ENCODE results near the gene SEM1. TPM values are rescaled to one million over a fixed set of nuclear protein-coding genes. Genes with fewer than 3 reads are reported as not detected.
"Not testable (repeated sequence)": the region's sequence is repeated elsewhere in the genome, so short reads cannot be mapped to it uniquely, and the experiment has no call there.

The SEM1 gene
- total and polyA plus RNA-seq, 12 donors = 8.9 to 483 (median 52.6) TPM

DNA sequence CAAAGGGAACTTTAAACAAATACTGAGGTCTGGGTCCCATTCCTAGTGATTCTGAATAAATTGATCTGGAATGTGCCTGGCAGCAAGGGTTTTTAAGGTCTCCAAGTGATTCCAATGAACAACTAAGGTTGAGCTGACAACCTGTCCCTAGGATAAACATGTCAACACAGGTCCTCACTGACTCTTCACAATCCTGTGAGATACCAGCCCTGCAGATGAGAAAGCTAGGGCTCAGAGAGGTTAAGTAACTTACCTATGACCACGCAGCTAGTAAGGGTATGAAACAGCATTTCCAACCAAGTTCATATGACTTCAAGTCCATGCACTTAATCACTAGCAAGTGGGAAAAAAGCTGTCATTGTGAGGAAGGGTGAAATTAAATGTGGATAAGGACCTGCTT is 44.0 kb downstream of the SEM1 start:
- Histone ChIP-seq H3K36me3 (replicated peaks in 1 of 2) (no peaks in the 10 kb centered on the region), H3K4me3 (no peak overlapping the region), H3K27ac (no peak overlapping the region), H3K27me3 (no peaks in the 10 kb centered on the region), H3K4me1 (replicated peaks in 1 of 2) (no peaks in the 10 kb centered on the region), H3K9me3 (replicated peaks in 1 of 3) (no peaks in the 10 kb centered on the region)
- no peak for DNase-seq
- intact Hi-C loops (cut with DNase I) = no loop called here
- TF ChIP-seq POLR2A (IDR thresholded peaks at IDR 0.05) = no peak
- TF ChIP-seq, protein P1, sequence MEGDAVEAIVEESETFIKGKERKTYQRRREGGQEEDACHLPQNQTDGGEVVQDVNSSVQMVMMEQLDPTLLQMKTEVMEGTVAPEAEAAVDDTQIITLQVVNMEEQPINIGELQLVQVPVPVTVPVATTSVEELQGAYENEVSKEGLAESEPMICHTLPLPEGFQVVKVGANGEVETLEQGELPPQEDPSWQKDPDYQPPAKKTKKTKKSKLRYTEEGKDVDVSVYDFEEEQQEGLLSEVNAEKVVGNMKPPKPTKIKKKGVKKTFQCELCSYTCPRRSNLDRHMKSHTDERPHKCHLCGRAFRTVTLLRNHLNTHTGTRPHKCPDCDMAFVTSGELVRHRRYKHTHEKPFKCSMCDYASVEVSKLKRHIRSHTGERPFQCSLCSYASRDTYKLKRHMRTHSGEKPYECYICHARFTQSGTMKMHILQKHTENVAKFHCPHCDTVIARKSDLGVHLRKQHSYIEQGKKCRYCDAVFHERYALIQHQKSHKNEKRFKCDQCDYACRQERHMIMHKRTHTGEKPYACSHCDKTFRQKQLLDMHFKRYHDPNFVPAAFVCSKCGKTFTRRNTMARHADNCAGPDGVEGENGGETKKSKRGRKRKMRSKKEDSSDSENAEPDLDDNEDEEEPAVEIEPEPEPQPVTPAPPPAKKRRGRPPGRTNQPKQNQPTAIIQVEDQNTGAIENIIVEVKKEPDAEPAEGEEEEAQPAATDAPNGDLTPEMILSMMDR (IDR thresholded peaks at IDR 0.05) = no peak
- WGBS, 4 donors = 100% methylated on average over 1 of the region's 1 CpG

- Histone ChIP-seq H3K36me3 (replicated peaks in 1 of 2) (no peaks in the 10 kb centered on the region), H3K4me3 (no peak overlapping the region), H3K27me3 (no peaks in the 10 kb centered on the region), H3K27ac (no peak overlapping the region), H3K4me1 (replicated peaks in 1 of 2) (no peaks in the 10 kb centered on the region), H3K9me3 (replicated peaks in 1 of 3) (no peaks in the 10 kb centered on the region)
- DNase-seq = no peak
- WGBS, 4 donors = 87 to 92% (median 90%) methylated on average over 2 of the region's 2 CpGs
- TF ChIP-seq POLR2A (IDR thresholded peaks at IDR 0.05) = no peak
- TF ChIP-seq, protein P1 (IDR thresholded peaks at IDR 0.05) = no peak
- intact Hi-C loops (cut with DNase I) = no loop called here
Measured at GRCh38 chr7:96664793-96665192, 44.9 kb downstream of the SEM1 start.

GRCh38 chr7:96663871-96664445 is 45.7 kb downstream of the SEM1 start:
- H3K36me3 ChIP-seq (replicated peaks in 1 of 2) = no peaks in the 10 kb centered on the region
- no peaks in the 10 kb centered on the region for H3K27me3 ChIP-seq
- no peaks in the 10 kb centered on the region for H3K4me1 ChIP-seq (replicated peaks in 1 of 2)
- H3K4me3 ChIP-seq = no peak overlapping the region
- intact Hi-C loops (cut with DNase I) = no loop called here
- no peak for DNase-seq
- no peaks in the 10 kb centered on the region for H3K9me3 ChIP-seq (replicated peaks in 1 of 3)
- 74 to 80% (median 78%) methylated on average over 3 of the region's 3 CpGs for WGBS, 4 donors
- no peak overlapping the region for H3K27ac ChIP-seq
- no peak for TF ChIP-seq POLR2A (IDR thresholded peaks at IDR 0.05)
- TF ChIP-seq, protein P1 (IDR thresholded peaks at IDR 0.05) = no peak

- DNase-seq = no peak
- Histone ChIP-seq H3K4me3 (no peak overlapping the region), H3K27ac (no peak overlapping the region), H3K4me1 (replicated peaks in 1 of 2) (no peaks in the 10 kb centered on the region), H3K27me3 (no peaks in the 10 kb centered on the region), H3K36me3 (replicated peaks in 1 of 2) (no peaks in the 10 kb centered on the region), H3K9me3 (replicated peaks in 1 of 3) (no peaks in the 10 kb centered on the region)
- TF ChIP-seq, protein P1 (IDR thresholded peaks at IDR 0.05) = no peak
- TF ChIP-seq POLR2A (IDR thresholded peaks at IDR 0.05) = no peak
- 89 to 100% (median 94%) methylated on average over 2 of the region's 2 CpGs for WGBS, 4 donors
- intact Hi-C loops (cut with DNase I) = no loop called here
Measured at GRCh38 chr7:96663457-96663856, 46.2 kb downstream of the SEM1 start.

DNA sequence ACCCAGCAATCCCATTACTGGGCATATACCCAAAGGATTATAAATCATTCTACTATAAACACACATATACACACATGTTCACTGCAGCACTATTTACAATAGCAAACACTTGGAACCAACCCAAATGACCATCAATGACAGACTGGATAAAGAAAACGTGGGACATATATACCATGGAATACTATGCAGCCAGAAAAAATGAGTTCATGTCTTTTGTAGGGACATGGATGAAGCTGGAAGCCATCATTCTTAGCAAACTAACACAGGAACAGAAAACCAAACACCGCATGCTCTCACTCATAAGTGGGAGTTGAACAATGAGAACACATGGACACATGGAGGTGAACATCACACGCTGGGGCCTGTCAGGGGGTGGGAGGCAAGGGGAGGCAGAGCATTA is 47.5 kb downstream of the SEM1 start:
- DNase-seq; H3K36me3 ChIP-seq (replicated peaks in 1 of 2); H3K27ac ChIP-seq; intact Hi-C loops (cut with DNase I); H3K4me1 ChIP-seq (replicated peaks in 1 of 2); H3K9me3 ChIP-seq (replicated peaks in 1 of 3); H3K27me3 ChIP-seq; H3K4me3 ChIP-seq: not testable (repeated sequence)
- 89 to 92% (median 90%) methylated on average over 3 of the region's 3 CpGs for WGBS, 4 donors

All from adrenal gland (tissue), 12 donors.